ENCODE data around the gene STRADA. TPM values are rescaled to one million over a fixed set of nuclear protein-coding genes. Genes with fewer than 3 reads are reported as not detected.

The STRADA gene
- total and polyA plus RNA-seq, 9 of the 15 experiments (the other 6 are each of a cell fraction or from before 2014, with no cell fraction given), result 6.6 to 33.0 (median 20.5) TPM

- FAIRE-seq (no peak), ATAC-seq (no peak), DNase-seq (ENCODE audit: extremely low read depth in 1 of 4, low spot score in 3 of 4) (no peak)
- no peak overlapping the region for H3K4me3 ChIP-seq
- ChIA-PET POLR2A (interaction anchor here (0.7 to 2.0 kb wide), 4 partner anchors 8 to 525 kb away, joined by 3 to 7 read pairs (median 4); partner anchors contain the start of genes CCDC47 and DDX42), CTCF (ENCODE audit: low intra/inter-chr PET ratio) (interaction anchor here (0.7 kb wide), 1 partner anchor 136 kb away, joined by 3 read pairs; no protein-coding TSS in a partner anchor)
- intact Hi-C loops (cut with micrococcal nuclease), result loop anchor here (5.0 to 10.0 kb wide), 3 partner anchors 76 to 271 kb away; partner anchors contain the start of gene MAP3K3
- no peak overlapping the region for H3K27ac ChIP-seq (ENCODE audit: extremely low read depth, low read depth, low read length)
- H4K20me1 ChIP-seq (replicated peaks; ENCODE audit: control insufficient read depth, insufficient read depth, low read length), result no peaks in the 10 kb centered on the region
- H3K9ac ChIP-seq (ENCODE audit: insufficient read depth in 1 of 2, low read depth in 2 of 2, low read length in 2 of 2), result peak overlapping the region in 1 of 2 experiments; percentile 45; a peak in 1 of 4 replicates
- no peak overlapping the region for H3K4me2 ChIP-seq (ENCODE audit: insufficient read depth, low read length)
- peaks cover 0 to 47% of the 10 kb centered on the region in 2 experiments; a peak in 2 of 5 replicates for H3K4me1 ChIP-seq (replicated peaks in 1 of 2; ENCODE audit: control insufficient read depth in 2 of 2, insufficient read depth in 2 of 2, low read length in 2 of 2)
- TF ChIP-seq ASH1L (IDR thresholded peaks at IDR 0.05; ENCODE audit: borderline replicate concordance, low read depth, partially characterized antibody), result no peak
- TF ChIP-seq ZC3H11A (IDR thresholded peaks at IDR 0.05; ENCODE audit: low read depth, low read length), result no peak
- TF ChIP-seq SP1 (CRISPR knock-in tag; IDR thresholded peaks at IDR 0.05), result no peak
- TF ChIP-seq HOXB6 (CRISPR knock-in tag; IDR thresholded peaks at IDR 0.05; ENCODE audit: borderline replicate concordance), result no peak
- TF ChIP-seq KDM4B (IDR thresholded peaks at IDR 0.05; ENCODE audit: borderline replicate concordance in 2 of 2, low read depth in 1 of 2), result no peak
- no peak for TF ChIP-seq NBN (IDR thresholded peaks at IDR 0.05; ENCODE audit: low read depth)
- TF ChIP-seq STAT5B (CRISPR knock-in tag; IDR thresholded peaks at IDR 0.05), result no peak
- TF ChIP-seq GTF2E2 (tag; IDR thresholded peaks at IDR 0.05), result no peak
- TF ChIP-seq ZNF740 (CRISPR knock-in tag; IDR thresholded peaks at IDR 0.05), result no peak
- no peak for TF ChIP-seq ZNF740 (tag; IDR thresholded peaks at IDR 0.05)
- no peak for TF ChIP-seq STAT6 (CRISPR knock-in tag; IDR thresholded peaks at IDR 0.05)
- no peak for TF ChIP-seq STAG1 (CRISPR knock-in tag; IDR thresholded peaks at IDR 0.05; ENCODE audit: borderline replicate concordance)
- no peak for TF ChIP-seq EZH2 (IDR thresholded peaks at IDR 0.05; ENCODE audit: borderline replicate concordance, low read depth, low read length)
- no peaks in the 10 kb centered on the region for H3K27me3 ChIP-seq (ENCODE audit: control insufficient read depth in 2 of 2, insufficient read depth in 2 of 2, low read length in 2 of 2)
- no peak overlapping the region for H2AFZ ChIP-seq (ENCODE audit: low read depth, low read length)
- BruUV-seq (replicated peaks), result no TSS peak
- 70% methylated on average over 12 of the region's 24 CpGs for WGBS (ENCODE audit: insufficient coverage, low coverage, missing lambda C conversion rate)
- H3K36me3 ChIP-seq (ENCODE audit: control insufficient read depth, insufficient read depth, low read length), result peaks cover 5% of the 10 kb centered on the region; the same call in 1 of the 3 replicates
- no peaks in the 10 kb centered on the region for H3K9me1 ChIP-seq (ENCODE audit: control insufficient read depth, insufficient read depth, low read length)
- no peaks in the 10 kb centered on the region for H3K9me3 ChIP-seq (replicated peaks; ENCODE audit: control insufficient read depth, insufficient read depth, low read depth, low read length)
- H3K79me2 ChIP-seq (ENCODE audit: control insufficient read depth, insufficient read depth, low read length), result no peaks in the 10 kb centered on the region
- in situ Hi-C loops (cut with MboI), result no loop called here
Measured at GRCh38 chr17:63698381-63698885, 43.2 kb downstream of the STRADA start.

Measured in K562 (cell line).